Measurements from ENCODE around the gene CSF1R.

CSF1R gene

GRCh38 chr5:150069672-150070627 is 16.4 kb downstream of the CSF1R start:
- no peak for DNase-seq

GRCh38 chr5:150068961-150069645 is 17.3 kb downstream of the CSF1R start:
- DNase-seq, result no peak

GRCh38 chr5:150068472-150068871 is 17.9 kb downstream of the CSF1R start:
- no peak for DNase-seq

DNA sequence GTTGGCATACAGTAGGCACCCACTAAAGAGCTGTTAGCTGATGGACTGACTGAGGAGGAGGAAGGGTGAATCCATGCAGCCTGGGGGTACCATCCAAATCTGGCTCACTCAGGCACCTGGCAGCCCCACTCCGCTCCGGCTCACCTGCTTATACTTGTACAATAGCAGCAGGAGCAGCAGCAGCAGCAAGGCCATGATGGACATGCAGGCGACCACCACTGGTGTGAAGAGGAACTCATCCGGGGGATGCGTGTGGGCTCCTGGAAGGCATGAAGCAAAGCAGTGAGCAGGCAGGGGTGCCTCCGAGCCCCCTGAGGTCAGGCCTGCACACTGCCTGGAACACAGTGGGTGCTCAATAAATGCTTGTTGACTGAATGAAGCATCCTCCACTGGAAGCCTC is 18.3 kb downstream of the CSF1R start:
- DNase-seq, result no peak

DNA sequence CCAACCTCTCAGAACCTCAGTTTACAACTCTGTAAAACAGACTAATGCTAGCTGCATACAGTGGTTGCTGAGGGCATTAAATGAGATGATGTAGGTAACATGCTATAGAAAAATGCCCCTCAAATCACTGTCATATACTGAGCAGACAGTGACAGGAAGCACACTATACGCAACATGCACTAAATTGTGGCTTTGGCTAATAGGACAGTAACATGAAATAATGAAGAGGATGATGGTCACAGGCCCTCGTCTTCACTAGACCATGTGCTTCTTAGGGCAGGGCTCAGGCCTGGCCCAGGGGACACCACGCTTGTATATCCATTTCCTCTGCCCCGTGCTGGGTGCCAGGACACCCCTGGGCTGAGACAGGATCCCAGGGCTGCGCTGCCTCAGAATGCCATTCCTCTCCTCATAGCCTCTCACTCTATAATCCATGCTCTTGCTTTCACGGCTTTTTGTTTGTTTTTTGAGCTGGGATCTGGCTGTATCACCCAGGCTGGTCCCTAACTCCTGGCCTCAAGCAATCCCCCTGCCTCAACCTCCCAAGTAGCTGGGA is 18.9 kb downstream of the CSF1R start:
- DNase-seq, result no peak

DNA sequence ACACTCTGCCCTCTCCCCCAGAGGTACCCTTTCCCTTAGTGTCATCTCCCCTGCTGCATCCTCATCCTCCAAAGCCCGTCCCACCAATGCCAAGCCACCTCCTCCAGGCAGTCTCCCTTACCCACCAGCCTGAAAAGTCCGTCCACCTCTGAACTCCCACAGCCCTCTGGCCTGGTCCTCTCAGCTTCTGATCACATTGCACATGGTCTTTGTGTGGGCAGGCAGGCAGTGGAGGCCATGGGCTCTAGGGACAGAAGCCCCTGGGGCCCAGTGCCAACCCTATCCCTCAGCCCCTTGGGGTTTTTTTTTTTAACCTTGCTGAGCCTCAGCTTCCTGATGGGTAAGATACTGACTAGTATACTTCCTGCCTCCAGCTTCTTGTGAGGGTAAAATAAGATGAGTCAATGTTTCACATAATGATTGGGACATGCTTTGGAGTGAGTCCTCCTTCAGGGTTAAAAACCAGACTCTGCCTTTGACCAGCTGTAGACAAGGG is 19.4 kb downstream of the CSF1R start:
- DNase-seq, result peak; percentile 76

DNA sequence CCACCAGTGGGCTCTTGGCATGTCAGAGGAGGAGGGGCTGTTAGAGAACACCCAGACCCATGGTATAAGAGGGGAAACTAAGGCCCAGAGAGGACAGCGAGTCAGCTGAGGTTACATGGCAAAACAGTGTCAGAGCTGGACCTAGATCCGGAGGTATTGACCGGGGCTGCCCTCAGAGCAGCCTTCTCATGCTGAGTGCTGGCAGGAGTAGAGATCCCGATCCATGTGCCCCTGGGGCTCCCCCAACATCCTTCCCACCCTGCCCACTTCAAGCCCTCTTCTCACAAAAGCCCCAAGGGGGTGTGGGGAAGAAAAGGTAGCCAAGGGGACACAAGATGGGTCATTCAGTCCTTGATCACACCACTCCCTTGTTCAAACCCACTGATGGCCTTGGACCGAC is 19.9 kb downstream of the CSF1R start:
- no peak for DNase-seq

GRCh38 chr5:150065886-150066285 is 20.5 kb downstream of the CSF1R start:
- no peak for DNase-seq

DNA sequence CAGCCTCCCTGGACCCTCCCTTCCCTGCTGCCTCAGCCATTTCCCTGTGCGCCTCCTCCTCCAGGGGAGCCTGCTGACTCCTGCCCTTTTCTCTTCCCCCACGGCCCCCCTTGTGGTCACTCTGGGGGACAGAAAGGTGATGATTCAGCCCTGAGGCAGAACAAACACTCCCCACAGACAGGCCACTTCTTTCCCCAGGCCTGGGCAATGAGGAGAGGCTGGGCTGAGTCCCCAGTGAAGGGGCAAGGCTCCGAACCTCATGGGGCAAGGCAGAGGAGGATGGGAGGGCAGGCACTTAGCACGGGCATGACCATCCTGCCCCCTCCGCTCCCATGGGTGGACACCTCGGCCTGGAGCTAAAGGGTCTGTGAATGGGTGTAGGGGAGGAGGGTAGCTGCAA is 21.0 kb downstream of the CSF1R start:
- no peak for DNase-seq

DNA sequence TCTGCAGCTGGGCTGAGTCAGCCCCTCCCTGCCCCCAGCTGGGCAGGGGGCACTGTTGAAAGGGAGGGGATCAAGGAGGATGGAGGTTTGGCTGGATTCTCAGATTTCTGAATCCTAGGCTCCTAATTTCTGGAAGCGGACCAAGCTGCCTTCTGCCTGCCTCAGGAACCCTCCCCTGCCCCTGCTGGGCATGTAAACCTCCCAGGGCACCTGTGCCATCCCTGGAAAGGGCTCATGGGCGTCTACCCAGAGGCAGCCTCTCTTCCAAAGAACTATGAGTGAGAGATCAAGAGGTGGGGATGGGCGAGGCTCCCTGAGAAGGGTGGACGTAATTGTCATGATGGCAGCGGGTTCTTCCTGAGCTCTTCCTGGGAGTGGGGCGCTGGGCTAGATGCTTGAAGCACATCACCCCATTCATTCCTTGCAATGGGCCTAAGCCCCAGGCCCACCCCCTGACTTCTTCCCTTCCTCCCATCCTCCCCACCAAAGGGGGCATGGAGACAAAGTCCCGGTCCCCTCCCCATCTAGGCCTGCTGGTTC is 21.6 kb downstream of the CSF1R start:
- DNase-seq, result no peak

GRCh38 chr5:150063638-150064037 is 22.7 kb downstream of the CSF1R start:
- no peak for DNase-seq

GRCh38 chr5:150062216-150062922 is 24.0 kb downstream of the CSF1R start:
- DNase-seq, result no peak

- no peak for DNase-seq
Observed at GRCh38 chr5:150061538-150061995, 24.8 kb downstream of the CSF1R start.

DNA sequence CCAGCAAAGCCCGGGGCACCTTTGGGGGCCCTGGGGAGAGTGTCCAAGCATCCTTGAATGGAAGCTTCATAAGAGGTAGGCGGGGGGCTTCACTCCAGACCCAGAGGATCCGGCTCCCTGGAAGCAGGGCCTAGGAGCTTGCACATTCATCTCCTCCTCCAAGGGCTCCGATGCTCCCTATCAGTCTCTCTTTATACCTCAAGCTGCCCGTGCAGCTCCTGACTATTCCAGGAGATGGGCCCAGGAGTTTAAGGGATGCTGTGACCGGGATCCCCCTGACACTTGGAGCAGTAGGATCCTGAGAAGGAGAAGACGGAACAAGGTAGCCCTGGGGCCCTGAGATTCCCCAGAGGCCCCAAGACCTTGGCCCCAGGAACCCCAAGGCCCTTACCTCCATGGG is 25.9 kb downstream of the CSF1R start:
- DNase-seq, result no peak

- no peak for DNase-seq
Observed at GRCh38 chr5:150059623-150060022, 26.7 kb downstream of the CSF1R start.

GRCh38 chr5:150058480-150059126 is 27.8 kb downstream of the CSF1R start:
- no peak for DNase-seq

DNA sequence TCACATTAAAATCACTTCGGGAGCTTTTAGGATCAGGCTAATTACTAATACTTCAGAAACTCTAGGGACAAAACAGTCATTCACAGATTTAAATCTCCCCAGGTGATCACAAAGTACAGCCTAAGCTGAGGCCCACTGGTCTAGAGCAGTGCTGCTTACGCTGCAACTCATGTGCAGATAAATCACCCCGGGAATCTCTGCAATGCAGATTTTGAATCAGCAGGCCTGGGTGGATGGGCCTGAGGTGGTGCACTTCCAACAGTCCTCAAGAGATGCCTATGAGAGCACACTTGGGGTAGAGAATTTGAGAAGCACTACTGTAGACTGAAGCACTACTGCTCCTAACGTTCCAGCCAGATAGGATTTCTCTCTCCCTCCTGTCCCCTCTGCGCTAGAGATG is 28.4 kb downstream of the CSF1R start:
- no peak for DNase-seq

DNA sequence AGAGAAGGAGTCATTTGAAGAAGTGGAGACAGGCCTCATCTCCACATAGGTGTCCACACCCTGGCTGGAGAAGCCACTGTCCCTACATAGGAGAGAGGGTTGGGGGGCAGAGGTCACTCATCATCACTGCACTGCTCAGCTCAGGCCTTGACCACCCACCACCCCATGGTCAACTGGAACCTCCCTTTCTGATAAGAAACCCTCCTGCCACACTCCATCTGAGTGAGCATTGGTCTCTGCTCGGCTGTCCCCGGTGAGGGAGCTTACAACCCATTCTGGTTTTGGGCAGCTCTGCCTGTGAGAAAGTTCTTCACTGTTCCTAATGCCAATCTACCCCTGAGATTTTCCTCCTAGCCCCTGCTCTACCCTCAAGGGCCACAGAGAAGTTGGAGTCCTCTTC is 28.8 kb downstream of the CSF1R start:
- no peak for DNase-seq

DNA sequence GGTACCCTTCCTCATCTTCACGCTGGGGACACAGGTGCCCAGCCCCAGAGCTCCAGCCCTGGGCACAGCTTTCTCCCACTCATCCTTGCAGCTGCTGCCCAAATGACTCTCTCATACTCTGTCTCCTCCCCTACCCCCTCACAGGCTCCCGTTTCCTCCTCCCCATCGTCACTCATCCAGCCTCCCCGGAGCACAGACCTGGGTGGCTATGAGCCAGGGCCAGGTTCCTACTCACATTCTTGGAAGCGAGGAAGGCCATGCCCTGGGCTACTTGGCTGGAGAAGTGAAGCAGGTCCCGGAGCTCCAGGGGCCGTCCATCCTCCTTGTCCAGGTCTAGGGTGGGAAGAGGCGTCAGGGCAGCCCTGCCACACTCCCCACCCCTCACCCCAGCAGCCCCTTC is 29.3 kb downstream of the CSF1R start:
- no peak for DNase-seq

DNA sequence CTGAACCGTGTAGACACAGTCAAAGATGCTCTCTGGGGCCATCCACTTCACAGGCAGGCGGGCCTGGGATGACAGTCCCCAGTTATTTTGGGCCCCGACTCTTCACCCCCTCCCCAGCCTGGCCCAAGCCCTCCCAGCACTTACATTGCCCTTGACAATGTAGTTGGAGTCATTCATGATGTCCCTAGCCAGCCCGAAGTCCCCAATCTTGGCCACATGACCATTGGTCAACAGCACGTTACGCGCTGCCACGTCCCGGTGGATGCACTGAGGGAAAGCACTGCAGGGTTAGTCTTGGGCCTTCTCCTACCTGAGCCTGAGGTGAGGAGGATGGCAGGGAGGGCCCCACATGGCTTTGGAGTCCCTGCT is 30.3 kb downstream of the CSF1R start:
- no peak for DNase-seq

DNA sequence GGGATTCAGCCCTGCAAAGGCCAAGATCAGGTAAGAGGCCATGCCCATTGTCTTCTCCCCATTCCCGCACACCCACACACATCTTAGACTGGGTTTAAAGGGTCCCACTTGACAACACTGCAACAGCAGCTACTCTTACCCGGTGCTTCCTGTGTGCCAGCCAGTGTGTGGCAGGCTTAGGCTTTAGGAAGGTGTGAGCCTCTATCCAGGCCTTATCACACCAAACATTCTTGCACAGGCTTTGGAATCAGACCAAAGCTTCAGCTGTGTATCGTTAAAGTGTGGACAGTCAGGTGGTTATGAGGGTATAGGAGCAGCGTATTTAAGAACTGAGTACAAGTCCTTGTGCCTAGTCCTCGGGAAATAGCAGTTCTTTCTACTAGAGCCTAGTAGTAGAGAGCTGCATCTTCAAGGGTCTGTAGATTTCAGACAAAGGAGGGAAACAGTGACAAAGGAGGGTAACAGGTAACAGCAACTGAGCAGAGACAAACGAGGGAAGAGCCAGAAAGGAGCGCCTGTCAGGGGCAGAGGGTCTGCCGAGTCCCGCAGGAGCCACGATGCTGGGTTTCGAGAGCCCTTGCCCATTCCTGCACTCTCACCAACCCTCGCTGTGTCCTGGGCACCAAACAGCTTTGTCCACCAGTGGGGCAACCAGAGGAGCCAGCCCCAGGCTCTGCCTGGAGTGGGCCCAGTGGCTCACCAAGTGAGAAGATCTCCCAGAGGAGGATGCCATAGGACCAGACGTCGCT is 30.9 kb downstream of the CSF1R start:
- no peak for DNase-seq

DNA sequence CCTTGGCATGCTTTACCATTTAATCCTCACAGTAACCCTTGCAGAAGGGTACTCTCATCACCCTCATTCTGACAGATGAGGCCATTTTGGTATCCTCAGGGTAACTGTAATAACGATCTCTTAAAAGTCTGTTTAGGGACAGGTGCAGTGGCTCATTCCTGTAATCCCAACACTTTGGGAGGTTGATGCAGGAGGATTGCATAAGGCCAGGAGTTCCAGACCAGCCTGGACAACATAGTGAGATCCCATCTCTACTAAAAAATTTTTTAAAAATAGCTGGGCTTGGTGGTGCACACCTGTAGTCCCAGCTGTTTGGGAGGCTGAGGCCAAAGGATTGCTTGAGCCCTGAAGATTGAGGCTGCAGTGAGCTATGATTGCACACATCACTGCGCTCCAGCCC is 31.8 kb downstream of the CSF1R start:
- DNase-seq, result no peak

All from activated CD4-positive, alpha-beta T cell treated with anti-CD3 and anti-CD28 coated beads, Interleukin-2, Interleukin-6, amounts not matched to agents 100 ng/mL and 50 ng/mL, durations not matched to agents 16 hours and 8 hours (primary cell).